HepG2 (cell line): Measurements from ENCODE around the gene TSACC. TPM values are rescaled to one million over a fixed set of nuclear protein-coding genes. Genes with fewer than 3 reads are reported as not detected.

ENCODE experiments used
- ATM ChIP-seq: fragments of 450-650 bp; IDR thresholded peaks from 2 replicates; pipeline ENCODE4 v1.7.1; 2017; ENCODE audit warnings: mild to moderate bottlenecking, borderline replicate concordance
- ETV5 ChIP-seq: IDR thresholded peaks from 2 replicates; pipeline ENCODE4 v1.6.1; 2018; ENCODE audit warnings: missing biosample characterization, missing genetic modification reagents, inconsistent platforms, borderline replicate concordance
- ETV6 ChIP-seq: sonication (generic); formaldehyde crosslinking; conservative IDR thresholded peaks from 2 replicates; pipeline ENCODE4 v1.4.0; 2020; ENCODE audit warnings: missing genetic modification reagents
- GATAD2A ChIP-seq: IDR thresholded peaks from 2 replicates; pipeline ENCODE4 v1.6.1; 2016
- MED1 ChIP-seq: sonication (generic); formaldehyde crosslinking; IDR thresholded peaks from 2 replicates; pipeline ENCODE4 v1.4.0; 2020; ENCODE audit warnings: missing genetic modification reagents
- MLLT10 ChIP-seq: sonication (generic); formaldehyde crosslinking; IDR thresholded peaks from 2 replicates; pipeline ENCODE4 v1.4.0; 2020; ENCODE audit warnings: missing genetic modification reagents
- NCOA2 ChIP-seq: sonication (generic); formaldehyde crosslinking; IDR thresholded peaks from 2 replicates; pipeline ENCODE4 v1.8.0; 2022; ENCODE audit warnings: inconsistent platforms
- SMAD1 ChIP-seq: sonication (generic); formaldehyde crosslinking; IDR thresholded peaks from 2 replicates; pipeline ENCODE4 v1.4.0; 2020; ENCODE audit warnings: missing genetic modification reagents, low read depth, mild to moderate bottlenecking, borderline replicate concordance
- TBX2 ChIP-seq: sonication (generic); formaldehyde crosslinking; IDR thresholded peaks from 2 replicates; pipeline ENCODE4 v1.5.0; 2020; ENCODE audit warnings: missing genetic modification reagents, mild to moderate bottlenecking, borderline replicate concordance
- TEAD3 ChIP-seq: optimal IDR thresholded peaks from 2 replicates; pipeline ENCODE3; 2016; ENCODE audit warnings: borderline replicate concordance
- YEATS2 ChIP-seq: sonication (generic); formaldehyde crosslinking; IDR thresholded peaks from 2 replicates; pipeline ENCODE4 v1.4.0; 2020; ENCODE audit warnings: missing genetic modification reagents, borderline replicate concordance
- ZNF205 ChIP-seq: IDR thresholded peaks from 2 replicates; pipeline ENCODE4 v1.6.1; 2018; ENCODE audit warnings: missing biosample characterization, missing genetic modification reagents
- ZNF335 ChIP-seq: sonication (generic); formaldehyde crosslinking; IDR thresholded peaks from 2 replicates; pipeline ENCODE4 v1.4.0; 2020; ENCODE audit warnings: missing genetic modification reagents
- ZNF781 ChIP-seq: sonication (generic); formaldehyde crosslinking; IDR thresholded peaks from 2 replicates; pipeline ENCODE4 v1.5.1; 2020; ENCODE audit warnings: borderline replicate concordance, mild to moderate bottlenecking, missing genetic modification reagents; ENCODE audit errors: not compliant biosample characterization
- ZSCAN30 ChIP-seq: sonication (generic); formaldehyde crosslinking; IDR thresholded peaks from 2 replicates; pipeline ENCODE4 v1.5.0; 2020; ENCODE audit warnings: mild to moderate bottlenecking, missing genetic modification reagents
- polyA plus RNA-seq, 8 experiments: library from polyadenylated mRNA; depleted of rRNA in 3 of 8; stranded (reverse) in 7 of 8; unstranded in 1 of 8; fragments of >200 nt; fragmentation: Illumina TruSeq in 4 of 8; extraction: Trizol in 4 of 8; gene quantifications; 2 replicates each; pipeline versions ENCODE4 v1.2.1 to v1.2.3, GENCODE V29; 2011 to 2016; ENCODE audit warnings: low read depth in 4 of 8, missing spikeins in 1 of 8, mixed read lengths in 1 of 8; ENCODE audit not compliant: insufficient read depth in 1 of 8
- total RNA-seq, 5 experiments: library from RNA; depleted of rRNA; stranded (reverse); fragments of >200 nt; fragmentation: Illumina TruSeq; extraction: Trizol; gene quantifications; 2 replicates each; pipeline ENCODE4 v1.2.3, GENCODE V29; 2016; ENCODE audit warnings: low read depth in 1 of 5
- TF ChIP-seq, protein P1 (sequence below): sonication (generic); formaldehyde crosslinking; IDR thresholded peaks from 2 replicates; pipeline ENCODE4 v1.5.0; 2020; ENCODE audit warnings: mild to moderate bottlenecking, missing genetic modification reagents
- TF ChIP-seq, protein P2 (sequence below): sonication (generic); formaldehyde crosslinking; IDR thresholded peaks from 2 replicates; pipeline ENCODE4 v1.8.1; 2023; ENCODE audit warnings: mild to moderate bottlenecking, moderate library complexity, missing genetic modification reagents
- TF ChIP-seq, protein P3 (sequence below): sonication (generic); formaldehyde crosslinking; IDR thresholded peaks from 2 replicates; pipeline ENCODE4 v1.5.1; 2020; ENCODE audit warnings: mild to moderate bottlenecking, moderate library complexity, missing genetic modification reagents
- TF ChIP-seq, protein P4 (sequence below): sonication (generic); formaldehyde crosslinking; IDR thresholded peaks from 2 replicates; pipeline ENCODE4 v1.4.0; 2020; ENCODE audit warnings: missing genetic modification reagents

The TSACC gene
- total and polyA plus RNA-seq, 2 of the 13 experiments (the other 11 are each of a cell fraction or from before 2014, with no cell fraction given) = 1.5 to 2.6 TPM

DNA sequence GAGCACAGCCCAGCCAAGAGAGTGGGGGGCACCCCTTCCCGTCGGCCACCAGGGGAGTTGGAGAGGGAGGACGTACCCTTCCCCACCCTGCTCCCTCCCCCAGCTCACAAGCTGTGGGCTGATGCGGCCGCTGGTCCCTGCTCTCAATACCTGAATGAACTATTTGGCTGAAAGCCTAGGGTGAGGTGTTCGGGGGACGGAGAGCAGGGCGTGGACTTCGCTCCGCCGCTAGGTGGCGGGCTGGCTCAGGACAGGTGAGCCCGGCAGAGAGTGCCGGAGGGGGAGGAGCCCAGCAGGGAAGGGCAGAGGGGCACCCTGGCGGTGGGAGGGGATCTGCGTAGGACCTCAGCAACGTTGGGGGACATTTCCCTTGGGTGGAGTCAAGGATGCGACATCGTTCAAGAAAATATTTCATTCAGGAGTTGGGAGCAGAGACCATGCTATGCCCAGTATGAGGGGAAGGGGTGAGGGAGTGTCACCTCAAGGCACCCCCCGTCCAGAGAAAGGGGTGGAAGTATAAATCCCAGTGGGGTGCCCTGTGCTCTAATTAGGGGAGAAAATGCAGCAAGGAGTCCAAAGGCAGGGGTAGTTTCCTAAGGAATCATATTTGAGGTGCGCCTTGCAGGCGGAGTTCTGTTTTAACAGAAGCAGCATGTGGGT is 18.7 kb downstream of the TSACC start (continued):
- TF ChIP-seq SMAD1 (peak; percentile 69; the same call in 1 of the 2 replicates), ETV6 (0 out of 2 replicates have a peak, but pooled peaks have one; percentile 61), ZNF335 (CRISPR knock-in tag) (0 out of 2 replicates have a peak, but pooled peaks have one; percentile 30), ZNF205 (CRISPR knock-in tag) (peak; percentile 29; the same call in 1 of the 2 replicates), ZNF781 (CRISPR knock-in tag) (peak; percentile 27), TBX2 (CRISPR knock-in tag) (peak; percentile 30; the same call in 1 of the 2 replicates), ZSCAN30 (no peak), ETV5 (peak; percentile 12; the same call in 1 of the 2 replicates), TEAD3 (CRISPR knock-in tag) (peak; percentile 35), YEATS2 (peak; percentile 16; the same call in 1 of the 2 replicates), MED1 (CRISPR knock-in tag) (peak; percentile 50), NCOA2 (CRISPR knock-in tag) (peak; percentile 26; the same call in 1 of the 2 replicates), MLLT10 (CRISPR knock-in tag) (no peak), GATAD2A (CRISPR knock-in tag) (peak; percentile 65), ATM (no peak)
- TF ChIP-seq, protein P1, sequence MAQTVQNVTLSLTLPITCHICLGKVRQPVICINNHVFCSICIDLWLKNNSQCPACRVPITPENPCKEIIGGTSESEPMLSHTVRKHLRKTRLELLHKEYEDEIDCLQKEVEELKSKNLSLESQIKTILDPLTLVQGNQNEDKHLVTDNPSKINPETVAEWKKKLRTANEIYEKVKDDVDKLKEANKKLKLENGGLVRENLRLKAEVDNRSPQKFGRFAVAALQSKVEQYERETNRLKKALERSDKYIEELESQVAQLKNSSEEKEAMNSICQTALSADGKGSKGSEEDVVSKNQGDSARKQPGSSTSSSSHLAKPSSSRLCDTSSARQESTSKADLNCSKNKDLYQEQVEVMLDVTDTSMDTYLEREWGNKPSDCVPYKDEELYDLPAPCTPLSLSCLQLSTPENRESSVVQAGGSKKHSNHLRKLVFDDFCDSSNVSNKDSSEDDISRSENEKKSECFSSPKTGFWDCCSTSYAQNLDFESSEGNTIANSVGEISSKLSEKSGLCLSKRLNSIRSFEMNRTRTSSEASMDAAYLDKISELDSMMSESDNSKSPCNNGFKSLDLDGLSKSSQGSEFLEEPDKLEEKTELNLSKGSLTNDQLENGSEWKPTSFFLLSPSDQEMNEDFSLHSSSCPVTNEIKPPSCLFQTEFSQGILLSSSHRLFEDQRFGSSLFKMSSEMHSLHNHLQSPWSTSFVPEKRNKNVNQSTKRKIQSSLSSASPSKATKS = no peak
- TF ChIP-seq, protein P2, sequence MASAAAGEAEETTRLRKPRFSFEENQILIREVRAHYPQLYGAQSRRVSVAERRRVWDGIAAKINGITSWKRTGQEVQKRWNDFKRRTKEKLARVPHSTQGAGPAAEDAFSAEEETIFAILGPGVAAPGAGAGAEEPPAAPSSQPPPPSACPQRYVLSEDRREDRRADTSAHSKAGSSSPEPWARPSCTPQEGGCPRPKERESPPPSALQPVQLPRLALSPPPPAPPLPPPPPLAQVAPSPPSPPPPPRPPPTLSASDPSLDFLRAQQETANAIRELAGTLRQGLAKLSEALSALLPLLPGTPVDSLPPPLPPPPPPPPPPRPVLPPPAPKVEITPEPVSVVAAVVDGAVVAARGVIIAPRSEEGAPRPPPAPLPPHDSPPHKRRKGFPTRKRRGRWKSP (CRISPR knock-in tag) = 0 out of 2 replicates have a peak, but pooled peaks have one; percentile 41
- TF ChIP-seq, protein P3, sequence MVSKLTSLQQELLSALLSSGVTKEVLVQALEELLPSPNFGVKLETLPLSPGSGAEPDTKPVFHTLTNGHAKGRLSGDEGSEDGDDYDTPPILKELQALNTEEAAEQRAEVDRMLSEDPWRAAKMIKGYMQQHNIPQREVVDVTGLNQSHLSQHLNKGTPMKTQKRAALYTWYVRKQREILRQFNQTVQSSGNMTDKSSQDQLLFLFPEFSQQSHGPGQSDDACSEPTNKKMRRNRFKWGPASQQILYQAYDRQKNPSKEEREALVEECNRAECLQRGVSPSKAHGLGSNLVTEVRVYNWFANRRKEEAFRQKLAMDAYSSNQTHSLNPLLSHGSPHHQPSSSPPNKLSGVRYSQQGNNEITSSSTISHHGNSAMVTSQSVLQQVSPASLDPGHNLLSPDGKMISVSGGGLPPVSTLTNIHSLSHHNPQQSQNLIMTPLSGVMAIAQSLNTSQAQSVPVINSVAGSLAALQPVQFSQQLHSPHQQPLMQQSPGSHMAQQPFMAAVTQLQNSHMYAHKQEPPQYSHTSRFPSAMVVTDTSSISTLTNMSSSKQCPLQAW (CRISPR knock-in tag) = 0 out of 2 replicates have a peak, but pooled peaks have one; percentile 61
- TF ChIP-seq, protein P4, sequence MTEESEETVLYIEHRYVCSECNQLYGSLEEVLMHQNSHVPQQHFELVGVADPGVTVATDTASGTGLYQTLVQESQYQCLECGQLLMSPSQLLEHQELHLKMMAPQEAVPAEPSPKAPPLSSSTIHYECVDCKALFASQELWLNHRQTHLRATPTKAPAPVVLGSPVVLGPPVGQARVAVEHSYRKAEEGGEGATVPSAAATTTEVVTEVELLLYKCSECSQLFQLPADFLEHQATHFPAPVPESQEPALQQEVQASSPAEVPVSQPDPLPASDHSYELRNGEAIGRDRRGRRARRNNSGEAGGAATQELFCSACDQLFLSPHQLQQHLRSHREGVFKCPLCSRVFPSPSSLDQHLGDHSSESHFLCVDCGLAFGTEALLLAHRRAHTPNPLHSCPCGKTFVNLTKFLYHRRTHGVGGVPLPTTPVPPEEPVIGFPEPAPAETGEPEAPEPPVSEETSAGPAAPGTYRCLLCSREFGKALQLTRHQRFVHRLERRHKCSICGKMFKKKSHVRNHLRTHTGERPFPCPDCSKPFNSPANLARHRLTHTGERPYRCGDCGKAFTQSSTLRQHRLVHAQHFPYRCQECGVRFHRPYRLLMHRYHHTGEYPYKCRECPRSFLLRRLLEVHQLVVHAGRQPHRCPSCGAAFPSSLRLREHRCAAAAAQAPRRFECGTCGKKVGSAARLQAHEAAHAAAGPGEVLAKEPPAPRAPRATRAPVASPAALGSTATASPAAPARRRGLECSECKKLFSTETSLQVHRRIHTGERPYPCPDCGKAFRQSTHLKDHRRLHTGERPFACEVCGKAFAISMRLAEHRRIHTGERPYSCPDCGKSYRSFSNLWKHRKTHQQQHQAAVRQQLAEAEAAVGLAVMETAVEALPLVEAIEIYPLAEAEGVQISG (CRISPR knock-in tag) = 0 out of 2 replicates have a peak, but pooled peaks have one; percentile 45
